SK-N-SH treated with all-trans-retinoic acid at 6 μM for 48 hours (cell line): Measurements from ENCODE around the gene HADHB.

Experiments
- ATAC-seq: fragments of 200-7000 bp; cut with Tn5 transposase; 3 replicates; pipeline ENCODE4 v1.9.1; 2020; ENCODE audit warnings: mild to moderate bottlenecking, moderate library complexity
- ARNTL ChIP-seq: fragments of 450-650 bp; formaldehyde crosslinking; IDR thresholded peaks from 2 replicates; pipeline ENCODE4 v1.5.0; 2020; ENCODE audit warnings: low read depth, mild to moderate bottlenecking, moderate library complexity, borderline replicate concordance
- BACH2 ChIP-seq: fragments of 250-450 bp; sonication (Bioruptor Pico); IDR thresholded peaks from 2 replicates; pipeline ENCODE4 v1.9.0; 2021; ENCODE audit warnings: mild to moderate bottlenecking, borderline replicate concordance
- CREB5 ChIP-seq: fragments of 250-450 bp; sonication (Bioruptor Pico); IDR thresholded peaks from 2 replicates; pipeline ENCODE4 v1.5.1; 2020; ENCODE audit warnings: low read depth, mild to moderate bottlenecking, moderate library complexity
- CSDC2 ChIP-seq: fragments of 250-450 bp; sonication (Bioruptor Pico); IDR thresholded peaks from 2 replicates; pipeline ENCODE4 v1.5.0; 2020; ENCODE audit warnings: mild to moderate bottlenecking, moderate library complexity
- CSRNP3 ChIP-seq: fragments of 250-450 bp; sonication (Bioruptor Pico); IDR thresholded peaks from 2 replicates; pipeline ENCODE4 v1.5.1; 2021; ENCODE audit warnings: mild to moderate bottlenecking, moderate library complexity
- ESRRG ChIP-seq: fragments of 250-450 bp; sonication (Bioruptor Pico); IDR thresholded peaks from 2 replicates; pipeline ENCODE4 v1.6.1; 2021; ENCODE audit warnings: mild to moderate bottlenecking
- GLIS3 ChIP-seq: fragments of 250-450 bp; sonication (Bioruptor Pico); IDR thresholded peaks from 2 replicates; pipeline ENCODE4 v1.5.0; 2020; ENCODE audit warnings: mild to moderate bottlenecking, moderate library complexity
- ISL1 ChIP-seq: fragments of 250-450 bp; sonication (Bioruptor Pico); IDR thresholded peaks from 2 replicates; pipeline ENCODE4 v2.1.2; 2022; ENCODE audit warnings: mild to moderate bottlenecking, moderate library complexity
- OSR1 ChIP-seq: fragments of 250-450 bp; sonication (Bioruptor Pico); IDR thresholded peaks from 2 replicates; pipeline ENCODE4 v1.8.0; 2022; ENCODE audit warnings: moderate library complexity, mild to moderate bottlenecking, inconsistent platforms
- PATZ1 ChIP-seq: fragments of 250-450 bp; sonication (Bioruptor Pico); IDR thresholded peaks from 2 replicates; pipeline ENCODE4 v1.8.0; 2020; ENCODE audit warnings: mild to moderate bottlenecking, moderate library complexity, borderline replicate concordance
- PPARA ChIP-seq: fragments of 250-450 bp; sonication (Bioruptor Pico); IDR thresholded peaks from 2 replicates; pipeline ENCODE4 v1.5.0; 2020; ENCODE audit warnings: mild to moderate bottlenecking, borderline replicate concordance
- RARB ChIP-seq: fragments of 250-450 bp; sonication (Bioruptor Pico); IDR thresholded peaks from 2 replicates; pipeline ENCODE4 v1.8.0; 2021; ENCODE audit warnings: mild to moderate bottlenecking, moderate library complexity
- SNAI2 ChIP-seq: fragments of 250-450 bp; sonication (Bioruptor Pico); IDR thresholded peaks from 2 replicates; pipeline ENCODE4 v1.5.0; 2020; ENCODE audit warnings: mild to moderate bottlenecking, moderate library complexity
- TCF4 ChIP-seq: fragments of 250-450 bp; sonication (Bioruptor Pico); IDR thresholded peaks from 2 replicates; pipeline ENCODE4 v1.8.0; 2021; ENCODE audit warnings: mild to moderate bottlenecking, moderate library complexity, borderline replicate concordance
- TOX ChIP-seq: fragments of 250-450 bp; sonication (Bioruptor Pico); IDR thresholded peaks from 2 replicates; pipeline ENCODE4 v1.8.0; 2021; ENCODE audit warnings: mild to moderate bottlenecking, moderate library complexity, borderline replicate concordance
- TSHZ2 ChIP-seq: fragments of 250-450 bp; sonication (Bioruptor Pico); IDR thresholded peaks from 2 replicates; pipeline ENCODE4 v1.5.0; 2020; ENCODE audit warnings: mild to moderate bottlenecking, moderate library complexity
- ZC3H10 ChIP-seq: fragments of 250-450 bp; sonication (Bioruptor Pico); IDR thresholded peaks from 2 replicates; pipeline ENCODE4 v1.5.1; 2021; ENCODE audit warnings: mild to moderate bottlenecking, moderate library complexity
- ZFP3 ChIP-seq: fragments of 250-450 bp; sonication (Bioruptor Pico); IDR thresholded peaks from 2 replicates; pipeline ENCODE4 v1.5.0; 2020; ENCODE audit warnings: mild to moderate bottlenecking, moderate library complexity
- ZFP30 ChIP-seq: fragments of 450-650 bp; formaldehyde crosslinking; IDR thresholded peaks from 2 replicates; pipeline ENCODE4 v1.5.0; 2022; ENCODE audit warnings: mild to moderate bottlenecking, moderate library complexity
- ZNF565 ChIP-seq: fragments of 450-650 bp; formaldehyde crosslinking; conservative IDR thresholded peaks from 2 replicates; pipeline ENCODE4 v1.5.0; 2020; ENCODE audit warnings: low read depth, mild to moderate bottlenecking, moderate library complexity
- ZNF70 ChIP-seq: fragments of 450-650 bp; formaldehyde crosslinking; IDR thresholded peaks from 2 replicates; pipeline ENCODE4 v1.5.0; 2020; ENCODE audit warnings: mild to moderate bottlenecking, moderate library complexity
- ZNF8 ChIP-seq: fragments of 450-650 bp; formaldehyde crosslinking; IDR thresholded peaks from 2 replicates; pipeline ENCODE4 v1.5.0; 2020; ENCODE audit warnings: mild to moderate bottlenecking, moderate library complexity

The HADHB gene

GRCh38 chr2:26269571-26270158 is 24.9 kb downstream of the HADHB start:
- no peak for ATAC-seq
- TF ChIP-seq ZNF8 (CRISPR knock-in tag): no peak
- TF ChIP-seq OSR1 (CRISPR knock-in tag): no peak
- no peak for TF ChIP-seq ISL1 (CRISPR knock-in tag)
- TF ChIP-seq ZNF70 (CRISPR knock-in tag): no peak
- no peak for TF ChIP-seq TOX (CRISPR knock-in tag)
- TF ChIP-seq SNAI2 (CRISPR knock-in tag): no peak
- no peak for TF ChIP-seq ZFP30 (CRISPR knock-in tag)
- TF ChIP-seq PPARA (CRISPR knock-in tag): no peak
- TF ChIP-seq ZFP3 (CRISPR knock-in tag): no peak
- TF ChIP-seq TSHZ2: no peak
- TF ChIP-seq ZNF565 (CRISPR knock-in tag): no peak
- TF ChIP-seq CREB5 (CRISPR knock-in tag): no peak
- TF ChIP-seq PATZ1 (CRISPR knock-in tag): no peak
- no peak for TF ChIP-seq CSDC2 (CRISPR knock-in tag)
- no peak for TF ChIP-seq CSRNP3
- no peak for TF ChIP-seq RARB (CRISPR knock-in tag)
- TF ChIP-seq TCF4: no peak
- no peak for TF ChIP-seq BACH2 (CRISPR knock-in tag)
- no peak for TF ChIP-seq ARNTL (CRISPR knock-in tag)
- no peak for TF ChIP-seq GLIS3 (CRISPR knock-in tag)

- TF ChIP-seq ESRRG (CRISPR knock-in tag): no peak
- ATAC-seq: no peak
These were observed 25.6 kb downstream of the HADHB start for GRCh38 chr2:26270373-26270772.

- no peak for ATAC-seq
- no peak for TF ChIP-seq ZNF565 (CRISPR knock-in tag)
- no peak for TF ChIP-seq OSR1 (CRISPR knock-in tag)
- no peak for TF ChIP-seq RARB (CRISPR knock-in tag)
- TF ChIP-seq ESRRG (CRISPR knock-in tag): no peak
- TF ChIP-seq ZNF8 (CRISPR knock-in tag): no peak
- no peak for TF ChIP-seq TCF4
- no peak for TF ChIP-seq CSRNP3
- TF ChIP-seq PPARA (CRISPR knock-in tag): no peak
- no peak for TF ChIP-seq PATZ1 (CRISPR knock-in tag)
- TF ChIP-seq ZFP30 (CRISPR knock-in tag): no peak
- no peak for TF ChIP-seq SNAI2 (CRISPR knock-in tag)
- TF ChIP-seq TOX (CRISPR knock-in tag): no peak
- TF ChIP-seq ZC3H10: no peak
- TF ChIP-seq CSDC2 (CRISPR knock-in tag): no peak
- no peak for TF ChIP-seq ISL1 (CRISPR knock-in tag)
- TF ChIP-seq ARNTL (CRISPR knock-in tag): no peak
These were observed 28.8 kb downstream of the HADHB start for GRCh38 chr2:26273501-26273900.
